OCI-LY3 (cell line): ENCODE data around the gene DLK1.

Source experiments
- CTCF ChIP-seq: fragments of 200-600, 300-600 bp; sonication (generic); IDR thresholded peaks from 2 replicates; pipeline ENCODE4 v1.5.1; 2014; ENCODE audit warnings: antibody characterized with exemption, low read length, low read depth
- EZH2phosphoT487 ChIP-seq: fragments of 200-600 bp; shearing (Covaris generic); IDR thresholded peaks from 2 replicates; pipeline ENCODE4 v1.6.1; 2018; ENCODE audit warnings: antibody characterized with exemption, mixed run types, low read depth

GRCh38 chr14:100748944-100749343 lies 22.3 kb downstream of the DLK1 start:
- TF ChIP-seq CTCF (no peak), EZH2phosphoT487 (no peak)
